ENCODE data around the gene KIF3C.
"Not testable (repeated sequence)": the region's sequence is repeated elsewhere in the genome, so short reads cannot be mapped to it uniquely, and the experiment has no call there.

KIF3C gene

DNA sequence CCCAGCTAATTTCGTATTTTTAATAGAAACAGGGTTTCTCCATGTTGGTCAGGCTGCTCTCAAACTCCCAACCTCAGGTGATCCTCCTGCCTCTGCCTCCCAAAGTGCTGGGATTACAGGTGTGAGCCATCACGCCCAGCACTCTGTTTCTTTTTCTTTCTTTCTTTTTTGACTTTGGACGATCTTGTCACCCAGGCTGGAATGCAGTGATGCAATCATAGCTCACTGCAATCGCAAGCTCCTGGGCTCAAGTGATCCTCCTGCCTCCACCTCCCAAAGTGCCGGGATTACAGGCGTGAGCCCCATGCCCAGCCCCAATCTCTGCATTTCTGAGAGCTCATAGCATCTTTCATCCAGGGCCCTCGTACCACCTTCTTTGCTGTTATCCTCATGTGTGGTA lies 17.1 kb upstream of the KIF3C start:
- DNase-seq (ENCODE audit: low read depth in 2 of 2) = not testable (repeated sequence)

DNA sequence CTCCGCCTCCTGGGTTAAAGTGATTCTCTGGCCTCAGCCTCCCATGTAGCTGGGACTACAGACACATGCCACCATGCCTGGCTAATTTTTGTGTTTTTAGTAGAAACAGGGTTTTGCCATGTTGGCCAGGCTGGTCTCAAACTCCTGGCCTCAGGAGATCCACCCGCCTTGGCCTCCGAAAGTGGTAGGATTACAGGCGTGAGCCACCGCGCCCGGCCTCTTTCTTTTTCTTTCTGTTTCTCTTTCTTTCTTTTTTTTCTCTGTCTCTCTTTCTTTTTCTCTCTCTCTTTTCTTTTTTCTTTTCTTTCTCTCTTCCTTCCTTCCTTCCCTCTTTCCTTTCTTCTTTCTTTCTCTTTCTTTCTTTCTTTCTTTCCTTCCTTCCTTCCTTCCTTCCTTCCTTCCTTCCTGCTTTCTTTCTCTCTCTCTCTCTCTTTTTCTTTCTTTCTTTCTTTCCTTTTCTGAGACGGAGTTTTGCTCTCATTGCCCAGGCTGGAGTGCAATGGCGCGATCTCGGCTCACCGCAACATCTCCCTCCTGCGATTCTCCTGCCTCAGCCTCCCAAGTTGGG lies 16.6 kb upstream of the KIF3C start:
- DNase-seq (ENCODE audit: low read depth in 2 of 2) = not testable (repeated sequence)

DNA sequence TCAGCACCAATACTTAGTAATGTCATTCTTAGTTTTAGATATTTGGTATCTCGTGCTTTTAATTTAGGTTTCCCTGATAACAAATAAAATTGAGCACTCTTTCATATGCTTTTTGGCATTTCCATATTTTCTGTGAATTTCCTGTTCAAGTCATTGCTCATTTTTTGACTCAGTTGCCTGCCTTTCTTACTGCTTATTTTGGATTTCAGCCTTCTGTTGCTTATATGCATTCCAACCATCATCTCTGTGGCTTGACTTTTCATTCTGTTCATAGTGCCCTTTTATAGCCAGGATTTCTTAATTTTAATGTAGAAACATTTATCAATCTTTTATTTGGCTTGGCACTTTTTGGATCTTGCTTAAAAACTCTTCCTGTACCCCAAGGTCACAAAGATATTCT lies 14.5 kb upstream of the KIF3C start:
- DNase-seq (ENCODE audit: low read depth in 2 of 2) = no peak

DNA sequence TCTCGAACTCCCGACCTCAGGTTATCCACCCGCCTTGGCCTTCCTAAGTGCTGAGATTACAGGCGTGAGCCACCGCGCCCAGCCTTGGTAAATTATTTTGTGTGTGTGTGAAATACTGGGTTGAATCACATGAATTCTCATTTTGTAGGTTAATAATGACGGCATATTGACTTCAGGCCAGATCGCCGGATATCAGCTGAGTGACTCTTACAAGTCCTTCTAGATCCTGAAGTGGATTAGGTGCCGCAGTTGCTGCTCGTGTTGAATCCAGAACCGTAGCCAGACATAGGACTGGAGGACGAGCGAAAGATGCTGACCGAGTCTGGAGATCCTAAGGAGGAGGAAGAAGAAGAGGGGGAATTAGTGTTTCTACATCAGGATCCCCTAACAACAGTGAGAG lies 12.2 kb upstream of the KIF3C start:
- DNase-seq (ENCODE audit: low read depth in 2 of 2) = no peak

DNA sequence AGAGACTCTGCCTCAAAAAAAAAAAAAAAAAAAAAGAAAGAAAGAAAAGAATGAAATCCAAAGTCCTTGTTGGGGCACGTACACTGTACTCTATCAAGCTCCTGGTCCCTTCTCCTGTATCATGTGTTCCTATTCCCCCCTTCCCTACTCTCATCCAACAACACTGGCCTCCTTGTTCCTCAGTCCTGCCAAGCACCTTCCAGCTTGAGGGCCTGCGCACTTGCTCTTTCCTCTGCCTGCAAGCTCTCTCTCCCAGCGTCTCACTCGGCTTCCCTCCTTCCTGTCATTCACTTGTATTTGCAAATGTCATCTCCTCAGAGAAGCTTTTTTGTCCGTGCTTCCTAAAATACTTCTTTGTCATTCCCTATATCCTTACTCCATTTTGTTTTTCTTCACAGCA lies 10.8 kb upstream of the KIF3C start:
- no peak for DNase-seq (ENCODE audit: low read depth in 2 of 2)

DNA sequence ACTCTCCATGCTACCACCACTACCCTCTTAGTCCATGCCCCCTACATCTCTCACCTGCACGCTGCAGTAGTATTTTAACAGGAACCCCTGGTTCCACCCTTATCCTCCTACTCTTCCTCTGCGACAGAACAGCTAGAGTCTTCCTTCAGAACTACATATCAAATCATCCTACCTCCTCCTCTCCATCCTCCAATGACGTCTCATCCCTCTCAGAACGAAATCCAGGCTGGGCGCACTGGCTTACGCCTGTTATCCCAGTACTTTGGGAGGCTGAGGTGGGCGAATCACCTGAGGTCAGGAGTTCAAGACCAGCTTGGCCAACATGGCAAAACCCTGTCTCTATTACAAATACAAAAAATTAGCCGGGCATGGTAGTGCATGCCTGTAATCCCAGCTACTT lies 10.3 kb upstream of the KIF3C start:
- no peak for DNase-seq (ENCODE audit: low read depth in 2 of 2)

DNA sequence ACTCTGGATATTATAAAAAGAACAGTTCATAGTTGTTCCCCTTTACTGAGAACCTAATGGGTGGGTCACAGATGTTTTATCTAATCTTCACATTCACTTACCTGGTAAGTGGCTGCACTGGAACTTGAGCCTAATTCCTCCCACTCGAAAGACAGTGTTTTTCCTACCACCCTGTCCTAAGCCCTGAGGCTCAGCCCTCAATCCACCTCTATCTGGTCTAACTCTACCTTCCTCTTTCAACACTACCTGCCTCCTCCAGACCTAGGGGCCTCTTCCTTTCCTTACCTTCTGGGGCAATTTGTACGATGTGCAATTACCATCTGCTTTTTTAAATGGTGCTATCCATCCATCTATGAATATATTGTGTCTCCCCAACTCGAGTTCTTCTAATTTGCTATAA lies 9.7 kb upstream of the KIF3C start:
- DNase-seq (ENCODE audit: low read depth in 2 of 2) = no peak

DNA sequence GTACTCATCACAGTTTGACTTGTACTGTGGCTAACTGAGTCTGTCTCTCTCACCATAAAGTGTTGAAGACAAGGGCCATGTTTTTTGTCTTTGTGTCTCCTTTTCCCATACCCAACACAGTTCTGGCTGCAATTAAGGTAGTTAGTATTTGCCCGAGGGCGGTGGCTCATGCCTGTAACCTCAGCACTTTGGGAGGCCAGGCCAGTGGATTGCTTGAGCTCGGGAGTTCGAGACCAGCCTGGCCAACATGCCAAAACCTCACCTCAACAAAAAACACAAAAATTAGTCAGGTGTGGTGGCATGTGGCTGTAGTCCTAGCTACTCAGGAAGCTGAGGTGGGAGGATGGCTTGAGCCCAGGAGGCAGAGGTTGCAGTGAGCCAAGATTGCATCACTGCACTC lies 6.9 kb upstream of the KIF3C start:
- DNase-seq (ENCODE audit: low read depth in 2 of 2) = no peak

DNA sequence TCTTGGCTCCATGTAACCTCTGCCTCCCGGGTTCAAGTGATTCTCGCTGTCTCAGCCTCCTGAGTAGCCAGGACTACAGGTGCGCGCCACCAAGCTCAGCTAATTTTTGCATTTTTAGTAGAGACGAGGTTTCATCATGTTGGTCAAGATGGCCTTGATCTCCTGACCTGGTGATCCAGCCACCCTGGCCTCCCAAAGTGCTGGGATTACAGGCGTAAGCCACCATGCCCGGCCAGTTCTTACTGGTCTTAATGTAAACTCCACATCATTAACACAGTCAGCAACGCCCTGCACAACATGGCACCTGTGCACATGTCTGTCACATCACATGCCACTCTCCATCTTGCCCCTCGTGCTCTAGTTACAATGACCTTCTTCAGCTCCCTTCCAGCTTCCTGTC lies 5.8 kb upstream of the KIF3C start:
- no peak for DNase-seq (ENCODE audit: low read depth in 2 of 2)

DNA sequence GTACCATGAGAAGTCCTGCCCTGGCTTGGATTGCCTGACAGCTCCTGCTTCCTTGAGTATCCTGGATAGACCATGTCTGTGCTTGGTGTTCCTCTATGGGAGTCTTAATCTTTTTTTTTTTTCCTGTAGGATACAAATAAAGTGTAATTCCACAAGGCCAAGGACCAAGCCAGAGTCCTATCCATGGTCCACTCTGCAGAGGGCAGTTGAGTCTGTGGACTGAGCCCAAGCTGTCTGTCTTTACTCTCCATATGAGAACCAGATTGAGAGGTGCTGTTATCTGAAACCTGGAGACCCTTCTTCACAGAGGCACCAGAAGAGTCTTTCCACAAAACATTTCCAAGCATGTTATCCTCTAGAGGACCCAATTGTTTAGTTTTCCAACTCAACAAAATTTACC lies 1.4 kb upstream of the KIF3C start:
- no peak for DNase-seq (ENCODE audit: low read depth in 2 of 2)

DNA sequence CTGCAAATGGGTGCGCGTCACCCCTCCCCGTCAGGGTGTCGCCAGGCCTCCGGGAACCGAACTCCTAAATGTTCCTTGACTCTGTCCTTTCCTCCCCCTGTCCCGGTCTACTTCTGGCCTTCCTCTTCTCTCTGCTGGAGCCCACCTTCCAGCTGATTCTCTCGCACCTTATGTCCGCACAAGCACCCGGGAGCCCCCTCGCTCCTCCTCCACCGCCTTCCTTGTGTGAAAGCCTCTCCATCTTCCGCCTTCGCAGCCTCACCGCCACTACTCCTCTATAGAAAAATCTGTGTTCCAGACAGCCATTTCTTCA lies 627 bp upstream of the KIF3C start:
- DNase-seq (ENCODE audit: low read depth in 2 of 2) = no peak

DNA sequence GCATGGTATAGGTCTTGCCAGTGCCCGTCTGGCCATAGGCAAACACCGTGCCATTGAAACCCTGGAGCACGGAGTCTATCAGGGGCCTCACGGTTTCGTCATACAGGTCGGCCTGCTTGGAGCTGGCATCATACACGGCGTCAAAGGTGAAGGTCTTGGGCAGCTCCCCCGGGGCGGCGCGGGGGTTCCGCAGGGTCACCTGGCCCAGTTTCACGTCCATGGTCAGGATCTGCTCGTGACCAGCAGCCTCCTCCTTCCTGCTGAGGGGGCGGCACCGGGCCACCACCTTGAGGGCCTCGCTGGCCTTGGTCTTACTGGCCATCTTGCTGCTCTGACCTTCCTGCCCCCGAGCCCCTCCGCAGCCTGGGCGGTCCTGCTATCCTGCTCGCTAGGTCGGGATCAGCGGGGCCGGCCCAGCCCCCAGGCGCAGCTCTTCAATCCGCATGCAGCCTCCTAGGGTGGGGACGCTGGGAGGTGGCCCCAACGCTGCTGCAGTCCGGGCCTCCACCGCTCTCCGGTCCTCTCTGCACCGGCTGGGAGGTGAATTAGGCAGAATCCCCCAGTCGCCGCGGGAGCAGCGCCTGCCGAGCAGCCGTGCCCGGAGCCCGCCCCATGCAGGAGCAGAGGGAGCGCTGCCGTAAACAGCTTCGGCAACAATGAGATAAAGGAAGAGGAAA lies 563 bp downstream of the KIF3C start:
- DNase-seq (ENCODE audit: low read depth in 2 of 2) = no peak

DNA sequence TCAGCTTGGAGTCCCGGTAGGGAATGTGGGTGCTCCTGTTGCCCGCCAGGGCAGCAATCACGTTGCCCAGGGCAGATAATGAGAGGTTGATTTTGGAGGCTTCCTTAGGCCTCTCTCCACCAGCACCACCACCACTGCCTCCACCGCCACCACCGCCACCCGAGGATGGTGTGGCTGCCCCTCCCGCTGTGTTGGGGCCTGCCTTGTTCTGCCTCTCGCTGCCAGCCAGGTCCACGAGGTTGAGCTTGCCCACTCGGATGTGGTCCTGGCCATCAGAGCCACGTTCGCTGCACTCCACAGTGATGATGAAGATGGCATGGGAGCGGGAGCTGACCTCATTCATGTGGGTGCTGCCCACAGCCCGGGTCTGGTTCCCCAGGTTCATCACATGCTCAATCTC lies 1.3 kb downstream of the KIF3C start:
- no peak for DNase-seq (ENCODE audit: low read depth in 2 of 2)

DNA sequence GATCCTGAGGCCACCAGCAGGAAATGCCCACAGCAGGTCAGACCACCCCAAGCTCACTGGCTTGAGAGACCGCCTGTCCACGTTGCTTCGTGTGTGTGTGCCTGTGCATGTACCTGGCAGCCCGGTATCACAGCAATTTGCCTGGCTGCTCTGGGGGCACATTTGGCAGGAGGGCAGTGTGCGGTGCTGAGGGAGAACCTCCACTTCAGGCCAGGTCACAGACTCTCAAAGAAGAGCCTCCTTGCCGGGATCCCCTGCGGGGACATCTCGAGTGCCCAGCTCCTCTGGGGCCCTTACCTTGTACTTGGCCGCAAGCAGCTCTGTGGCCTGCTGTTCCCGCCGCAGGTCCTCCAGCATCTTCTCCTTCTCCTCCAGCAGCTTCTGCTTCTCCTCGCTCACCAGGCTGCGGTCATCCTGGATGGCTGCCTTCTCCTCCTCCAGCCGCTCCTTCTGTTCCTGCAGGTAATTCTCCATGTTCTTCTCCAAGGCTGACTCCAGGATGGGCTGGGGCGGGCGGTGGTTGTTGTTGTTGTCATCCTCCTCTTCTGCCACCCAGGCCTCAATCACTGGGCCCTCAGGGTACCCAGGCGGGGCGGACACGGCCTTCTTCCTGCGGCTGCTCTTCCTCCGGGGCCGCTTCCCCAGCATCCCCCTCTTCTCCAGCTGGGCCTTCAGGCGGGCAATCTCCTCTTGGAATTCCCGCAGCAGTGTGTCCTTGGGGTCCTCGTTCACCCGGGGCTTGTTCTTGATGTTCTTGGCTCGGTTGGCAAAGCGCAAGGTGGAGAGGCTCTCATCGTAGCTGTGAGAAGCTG lies 2.0 kb downstream of the KIF3C start:
- DNase-seq (ENCODE audit: low read depth in 2 of 2) = no peak

DNA sequence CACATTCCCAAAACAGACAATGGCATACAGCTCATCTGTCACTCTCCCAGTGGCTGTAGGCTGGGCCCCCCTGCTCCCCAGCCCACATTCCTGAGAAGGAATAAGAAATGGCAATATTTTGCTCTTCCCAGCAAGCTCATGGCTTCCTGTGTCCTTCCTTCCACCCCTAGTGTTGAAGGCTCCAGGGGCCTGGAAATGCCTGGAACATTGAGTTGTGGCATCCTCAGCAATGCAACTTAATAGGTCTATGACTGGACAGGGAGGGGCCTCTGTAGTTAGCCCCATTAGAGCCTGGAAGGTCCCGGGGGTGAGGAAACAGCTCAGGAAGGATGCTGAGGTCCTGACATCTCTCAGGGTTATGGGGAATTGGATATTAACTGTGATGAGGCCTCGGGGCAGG lies 3.3 kb downstream of the KIF3C start:
- DNase-seq (ENCODE audit: low read depth in 2 of 2) = no peak

DNA sequence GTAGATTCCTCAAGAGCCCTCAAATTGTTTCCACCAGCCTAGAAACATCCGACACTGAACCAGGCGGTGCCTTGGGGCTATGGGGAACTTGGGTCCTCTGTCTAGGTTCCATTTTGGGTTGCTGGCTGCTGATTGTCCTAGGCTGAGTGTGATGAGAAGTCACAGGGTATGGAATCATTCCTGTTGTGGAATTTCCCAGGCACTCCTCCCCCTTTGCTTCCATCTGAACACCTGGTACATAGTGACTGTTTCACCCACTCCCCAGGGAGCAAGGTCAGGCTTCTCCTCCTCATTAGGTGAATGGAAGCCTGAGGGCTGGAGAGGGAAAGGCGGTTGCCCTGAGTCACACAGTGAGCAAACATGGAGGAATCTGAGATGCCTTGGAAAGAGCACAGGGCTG lies 4.5 kb downstream of the KIF3C start:
- no peak for DNase-seq (ENCODE audit: low read depth in 2 of 2)

DNA sequence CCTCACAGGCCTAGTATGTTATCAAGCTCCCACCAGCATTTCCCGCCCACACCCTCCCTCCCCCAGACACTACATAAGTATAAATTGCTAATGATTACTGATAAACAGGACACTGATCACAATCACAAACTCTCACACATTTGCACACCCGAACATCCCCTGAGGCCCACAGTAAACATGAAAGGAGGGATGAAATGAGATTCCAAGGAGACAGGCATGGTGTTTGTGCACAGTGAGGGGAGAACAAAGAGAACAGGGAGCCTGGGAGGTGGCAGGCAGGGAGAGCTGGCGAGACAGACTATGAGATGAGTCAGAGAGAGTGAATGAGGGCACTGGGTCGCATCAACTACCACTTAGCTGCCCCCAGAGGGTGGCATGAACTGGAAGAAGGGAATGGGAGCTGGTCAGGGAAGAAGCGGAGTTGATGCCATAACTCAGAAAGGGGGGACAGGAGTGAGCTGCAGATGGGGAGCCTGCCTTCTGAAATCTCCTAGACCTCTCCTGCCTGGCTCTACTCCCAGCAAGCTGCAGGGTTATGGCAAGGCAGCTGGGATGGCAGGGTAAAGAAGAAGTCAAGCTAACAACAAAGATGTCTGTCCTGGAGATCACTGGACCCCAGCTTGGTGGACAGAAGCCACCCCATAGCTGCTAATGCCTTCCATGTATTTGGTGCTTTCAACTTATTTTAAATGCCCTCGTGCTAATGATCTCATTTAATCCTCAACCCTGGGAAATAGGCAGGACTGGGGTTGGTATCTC lies 5.1 kb downstream of the KIF3C start:
- no peak for DNase-seq (ENCODE audit: low read depth in 2 of 2)

DNA sequence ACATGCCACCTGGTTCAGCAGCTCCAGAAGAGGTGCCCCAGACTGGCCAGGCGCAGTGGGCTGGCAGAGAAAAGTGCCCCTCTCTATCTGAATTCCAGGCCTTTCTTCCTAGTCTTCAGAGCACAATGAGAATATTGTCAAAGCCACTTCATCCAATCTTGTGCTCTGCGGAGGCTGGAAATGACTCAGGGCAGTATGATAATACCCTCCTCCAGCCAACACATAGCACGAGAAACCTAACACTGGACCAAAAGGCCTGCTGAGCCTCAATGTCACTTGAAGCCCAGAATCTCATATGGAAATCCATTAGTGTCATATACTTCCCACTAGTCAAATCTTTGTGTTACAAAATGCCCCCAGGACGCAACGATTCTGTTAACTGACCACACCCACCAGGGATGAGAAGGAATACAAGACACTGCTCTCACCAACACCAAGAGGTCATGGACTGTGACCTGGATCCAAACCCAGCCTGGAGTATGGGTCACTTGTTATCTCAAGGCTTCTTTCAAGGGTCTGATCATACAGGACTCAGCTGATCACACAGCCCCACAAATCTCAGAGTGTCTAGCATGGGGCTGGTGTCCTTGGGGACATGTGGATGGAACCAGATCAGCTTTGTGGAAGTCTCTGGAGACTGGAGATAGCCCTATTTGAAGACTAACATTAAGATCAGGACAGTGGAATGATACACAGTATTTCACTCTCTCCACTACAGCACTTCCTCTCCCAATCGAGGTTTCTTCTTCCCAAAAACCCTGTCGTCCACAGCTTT lies 10.1 kb downstream of the KIF3C start:
- no peak for DNase-seq (ENCODE audit: low read depth in 2 of 2)

DNA sequence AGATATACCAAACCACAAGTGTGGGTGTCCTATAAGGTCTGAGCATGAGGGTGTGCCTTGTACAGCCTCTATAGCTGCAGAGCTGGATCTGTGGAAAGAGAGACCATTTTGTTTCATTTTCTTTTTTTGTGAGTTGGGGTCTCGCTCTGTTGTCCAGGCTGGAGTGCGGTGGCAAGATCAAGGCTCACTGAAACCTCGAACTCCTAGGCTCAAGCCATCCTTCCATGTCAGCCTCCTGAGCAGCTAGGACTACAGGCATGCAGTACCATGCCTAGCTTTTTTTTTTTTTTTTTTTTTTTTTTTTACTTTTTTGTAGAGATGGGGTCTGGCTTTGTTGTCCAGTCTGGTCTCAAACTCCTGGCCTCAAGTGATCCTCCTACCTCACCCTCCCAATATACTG lies 10.7 kb downstream of the KIF3C start:
- DNase-seq (ENCODE audit: low read depth in 2 of 2) = no peak

DNA sequence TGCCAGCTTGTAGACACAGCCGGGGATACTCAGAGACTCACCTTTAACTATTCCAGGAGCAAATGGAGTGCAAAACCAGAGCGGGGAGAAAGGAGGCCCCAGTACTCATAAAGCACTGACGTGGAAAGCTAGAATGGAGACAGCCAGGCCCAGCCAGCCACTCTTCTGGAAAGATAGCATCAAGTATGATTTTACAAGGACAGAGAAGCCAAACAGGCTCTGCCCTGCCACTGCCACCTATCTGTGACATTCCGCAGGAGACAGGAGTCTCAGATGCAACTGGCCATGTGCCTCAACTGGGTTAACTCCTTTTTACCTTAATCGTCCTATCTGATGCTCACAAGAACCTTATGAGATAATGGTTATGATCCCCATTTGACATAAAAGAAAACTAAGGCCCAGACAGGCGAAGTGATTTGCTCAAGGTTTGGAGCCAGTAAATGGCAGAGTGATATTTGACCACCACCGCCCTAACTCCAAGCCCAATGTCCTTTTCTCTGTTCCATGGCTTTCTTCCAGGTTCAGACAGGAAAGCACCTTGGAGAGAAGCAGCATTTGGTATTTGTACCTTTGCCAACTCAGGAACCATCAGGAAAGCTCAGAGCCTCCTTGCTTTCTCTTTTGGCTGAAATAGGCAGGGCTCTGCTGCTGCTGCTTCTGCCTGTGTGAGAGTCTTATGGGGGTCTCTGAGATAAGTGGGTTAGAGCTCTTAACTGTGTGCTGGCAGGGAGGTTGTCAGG lies 15.6 kb downstream of the KIF3C start:
- DNase-seq (ENCODE audit: low read depth in 2 of 2) = no peak

DNA sequence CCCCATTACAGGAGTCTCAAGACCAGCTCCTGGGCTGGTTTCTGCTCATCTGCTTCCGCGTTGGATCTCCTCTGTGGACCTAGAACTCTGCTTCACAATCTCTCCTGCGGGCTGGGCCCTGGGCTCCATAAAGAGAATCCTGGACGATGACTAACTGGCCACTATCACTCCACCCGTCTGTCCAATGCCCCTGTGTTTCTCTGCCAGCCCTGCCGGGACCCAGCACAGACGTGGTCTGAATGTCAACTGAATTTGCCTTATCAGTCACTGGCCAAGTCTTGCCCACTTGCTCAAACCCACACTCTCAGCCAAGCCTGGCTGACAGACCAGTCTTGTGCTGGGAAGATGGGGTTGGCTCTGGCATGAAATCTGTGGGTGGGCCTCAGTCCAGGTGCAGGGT lies 17.4 kb downstream of the KIF3C start:
- DNase-seq (ENCODE audit: low read depth in 2 of 2) = no peak
